Measurements from ENCODE around the gene FBXL17.

The FBXL17 gene

DNA sequence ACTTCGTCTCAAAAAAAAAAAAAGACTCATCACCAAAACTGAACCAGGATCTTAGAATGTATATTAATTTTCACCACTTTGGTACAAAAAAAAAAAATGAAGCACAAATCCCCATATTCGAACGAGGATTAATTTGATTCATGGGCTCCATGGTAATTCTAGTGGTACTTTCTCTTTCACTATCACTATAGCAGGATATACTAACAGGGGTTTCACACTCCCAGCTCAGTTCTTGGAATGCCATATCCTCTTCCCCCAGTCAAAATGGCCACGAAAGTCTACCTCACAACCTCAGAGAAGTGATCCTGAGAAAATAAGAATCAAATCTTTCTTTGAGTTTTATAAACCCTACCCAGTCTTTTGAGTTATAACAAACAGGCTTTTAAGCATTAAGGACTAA is 235.7 kb downstream of the FBXL17 start:
- DNase-seq = no peak

DNA sequence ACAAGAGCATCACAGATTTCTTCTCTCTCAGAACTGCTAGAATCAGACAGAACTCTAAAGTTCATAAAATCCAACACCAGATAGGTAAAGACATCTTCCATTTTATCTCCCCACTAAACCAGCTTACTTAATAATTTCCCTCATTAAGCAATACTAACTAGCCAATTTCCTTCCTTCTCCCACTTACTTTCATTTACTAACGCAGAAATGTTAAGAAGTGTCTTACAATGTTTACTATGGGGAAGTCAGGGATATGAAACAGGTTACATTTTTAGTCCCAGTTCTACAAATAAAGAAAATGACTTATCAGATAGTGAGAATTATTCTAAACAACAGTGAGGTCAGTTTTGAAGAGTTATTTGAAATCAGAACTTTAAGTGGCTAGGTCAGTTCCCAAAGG is 236.5 kb downstream of the FBXL17 start:
- peak; percentile 57 to 69 for DNase-seq

DNA sequence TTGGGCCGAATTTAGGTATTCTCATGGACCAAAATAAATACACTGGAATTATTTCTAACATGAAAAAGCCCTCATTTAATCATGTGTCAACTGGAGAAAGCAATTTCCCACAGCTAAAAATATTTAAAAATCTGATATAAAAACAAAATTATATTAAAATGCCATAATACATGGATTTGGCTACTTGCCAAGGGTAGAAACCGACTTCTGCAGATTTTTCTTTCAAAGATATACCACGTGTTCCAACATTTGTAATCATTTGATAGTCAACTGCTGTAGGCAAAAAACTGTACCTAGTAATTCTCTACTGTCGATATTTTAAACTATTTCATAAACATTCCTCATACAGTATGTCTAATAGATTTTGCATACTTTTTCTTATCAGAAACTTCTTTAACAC is 237.6 kb downstream of the FBXL17 start:
- no peak for DNase-seq

DNA sequence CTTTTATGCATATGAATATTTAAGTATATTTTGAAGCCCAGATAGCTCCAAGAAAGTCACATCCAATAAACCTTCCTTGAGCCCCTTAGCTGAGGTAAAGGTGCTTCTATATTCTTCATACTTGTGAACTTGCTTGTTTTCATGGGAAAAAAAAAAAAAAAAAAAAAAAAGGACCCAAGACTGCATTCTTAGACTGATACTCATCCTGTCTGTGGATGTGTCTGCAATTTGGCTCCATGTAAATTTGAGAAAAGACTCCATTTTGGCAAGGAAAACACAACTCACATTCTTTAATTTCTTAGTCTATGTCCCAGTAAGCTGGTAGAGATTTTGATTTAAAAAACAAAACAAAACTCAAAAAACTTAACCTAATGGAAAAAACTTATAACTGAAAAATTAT is 238.3 kb downstream of the FBXL17 start:
- DNase-seq = no peak

DNA sequence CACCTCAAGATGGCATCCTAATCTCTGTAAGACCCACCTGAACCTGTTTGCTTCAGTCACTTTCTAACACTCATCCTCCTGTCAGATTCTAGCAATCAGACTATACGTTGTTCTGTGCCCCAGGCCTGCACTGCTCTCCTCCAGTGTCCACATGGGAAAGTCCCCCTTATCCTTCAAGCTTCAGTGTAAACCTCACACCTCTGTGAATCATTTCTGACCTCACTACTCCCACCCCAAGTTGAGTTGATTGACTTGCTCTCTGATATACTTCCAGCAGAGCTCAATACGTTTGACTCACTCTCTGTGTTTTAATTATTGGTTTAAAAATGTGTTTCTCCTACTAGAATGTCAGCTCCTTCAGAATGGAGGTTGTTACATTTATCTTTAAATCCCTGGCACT is 240.2 kb downstream of the FBXL17 start:
- DNase-seq = no peak

DNA sequence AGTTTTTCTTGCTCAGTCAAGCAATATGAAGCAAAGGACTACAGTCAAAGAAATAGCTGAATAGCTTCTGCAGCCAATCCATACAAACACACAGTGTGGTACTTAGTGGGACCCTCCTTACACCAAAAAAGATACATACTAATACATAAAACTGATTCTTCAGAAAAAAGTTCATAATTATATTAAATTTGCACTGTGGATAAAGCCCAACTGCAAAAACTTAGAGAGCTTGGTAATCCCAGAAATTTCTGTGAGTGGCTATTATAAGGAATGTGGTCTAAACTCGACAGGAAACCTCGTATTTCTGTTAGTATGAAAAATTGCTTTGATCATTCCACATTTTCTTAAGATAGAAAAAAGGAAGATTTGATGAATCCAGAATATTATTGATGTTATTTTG is 245.4 kb downstream of the FBXL17 start:
- DNase-seq = no peak

DNA sequence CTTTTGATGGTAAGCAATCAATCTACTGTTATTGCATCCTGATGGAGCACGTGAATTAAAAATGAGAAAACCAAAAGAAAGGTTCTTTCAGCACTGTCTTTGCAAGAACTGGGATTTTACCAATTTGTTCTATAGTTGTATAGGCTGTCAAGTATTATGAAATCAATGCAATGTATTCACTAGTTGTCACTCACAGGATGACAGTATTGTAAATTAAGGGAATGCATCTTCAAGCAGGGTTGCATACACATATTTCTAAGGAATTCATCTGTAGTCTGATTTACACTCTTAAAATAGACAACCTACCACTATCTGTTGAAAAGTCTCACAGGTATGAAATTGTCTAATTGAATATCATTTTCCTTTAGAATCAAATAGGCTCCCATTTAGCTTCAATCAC is 252.8 kb downstream of the FBXL17 start:
- no peak for DNase-seq

DNA sequence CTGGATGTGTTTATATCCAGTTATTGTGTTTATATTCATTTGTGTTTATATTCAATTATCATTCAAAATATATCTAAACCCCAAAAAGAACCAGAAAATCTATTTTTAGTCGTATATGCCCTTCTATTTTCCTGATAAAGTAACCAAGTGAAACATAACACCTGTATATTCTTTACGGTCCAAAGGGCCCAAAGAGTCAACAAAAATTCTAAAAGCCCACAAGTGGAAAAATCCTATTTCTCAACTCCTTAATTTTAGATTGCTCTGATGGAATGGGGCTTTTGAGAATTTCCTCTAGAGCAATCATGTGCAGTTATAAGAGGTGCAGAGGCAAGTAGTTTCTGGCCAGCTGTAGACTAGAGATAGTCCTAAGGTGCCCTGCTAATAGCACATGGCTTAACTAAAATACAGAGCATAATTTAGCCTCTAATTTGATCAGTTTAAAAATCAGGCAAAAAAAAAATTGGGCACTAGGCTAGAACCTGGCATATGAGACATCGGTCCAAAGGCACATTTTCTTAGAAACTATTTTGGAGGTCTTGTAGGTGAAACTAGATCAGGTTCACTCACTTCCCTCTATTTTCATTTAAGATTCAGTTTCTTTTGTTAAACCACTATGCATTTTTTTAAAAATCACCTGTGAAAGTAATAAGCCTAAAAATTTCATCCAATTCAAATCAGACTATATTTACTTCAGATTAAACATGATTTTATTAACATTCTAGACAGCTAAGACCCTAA is 256.0 kb downstream of the FBXL17 start:
- no peak for DNase-seq

DNA sequence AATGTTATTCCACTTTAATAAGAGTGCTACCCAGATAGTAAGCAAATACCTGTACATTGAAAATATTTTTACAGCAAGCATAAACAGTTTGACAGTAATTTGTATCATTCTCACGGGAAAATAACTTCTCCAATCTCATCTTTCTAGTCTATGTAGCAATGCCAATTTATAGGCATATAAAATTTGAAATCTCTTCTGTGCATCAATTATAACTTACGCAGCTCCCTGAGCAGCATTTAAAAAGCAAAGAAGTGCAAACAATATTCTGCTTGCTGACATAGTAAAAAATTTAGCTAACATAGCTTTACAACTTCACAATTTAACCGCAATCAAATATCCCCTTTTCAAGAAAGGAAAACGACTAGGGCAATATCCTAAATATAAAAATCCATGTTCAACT is 257.3 kb downstream of the FBXL17 start:
- DNase-seq = no peak

DNA sequence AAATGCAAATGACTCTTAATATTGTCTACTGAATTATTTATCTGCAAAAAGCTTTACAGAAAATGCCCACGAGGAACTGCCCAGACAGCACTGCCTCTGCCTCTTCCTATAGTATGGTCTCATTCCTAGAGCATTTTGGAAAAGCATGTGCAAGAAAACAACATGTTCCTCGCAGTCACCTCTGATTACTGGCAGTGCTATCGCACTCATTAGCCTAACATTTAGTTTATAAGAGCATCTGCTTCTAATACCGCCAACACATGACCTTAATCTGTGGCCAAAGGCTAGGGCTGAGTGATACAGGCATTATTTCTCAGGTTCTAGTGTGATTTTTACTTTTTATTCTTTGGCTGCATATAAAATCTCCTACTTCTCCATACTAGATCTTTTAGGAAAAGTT is 259.2 kb downstream of the FBXL17 start:
- no peak for DNase-seq

DNA sequence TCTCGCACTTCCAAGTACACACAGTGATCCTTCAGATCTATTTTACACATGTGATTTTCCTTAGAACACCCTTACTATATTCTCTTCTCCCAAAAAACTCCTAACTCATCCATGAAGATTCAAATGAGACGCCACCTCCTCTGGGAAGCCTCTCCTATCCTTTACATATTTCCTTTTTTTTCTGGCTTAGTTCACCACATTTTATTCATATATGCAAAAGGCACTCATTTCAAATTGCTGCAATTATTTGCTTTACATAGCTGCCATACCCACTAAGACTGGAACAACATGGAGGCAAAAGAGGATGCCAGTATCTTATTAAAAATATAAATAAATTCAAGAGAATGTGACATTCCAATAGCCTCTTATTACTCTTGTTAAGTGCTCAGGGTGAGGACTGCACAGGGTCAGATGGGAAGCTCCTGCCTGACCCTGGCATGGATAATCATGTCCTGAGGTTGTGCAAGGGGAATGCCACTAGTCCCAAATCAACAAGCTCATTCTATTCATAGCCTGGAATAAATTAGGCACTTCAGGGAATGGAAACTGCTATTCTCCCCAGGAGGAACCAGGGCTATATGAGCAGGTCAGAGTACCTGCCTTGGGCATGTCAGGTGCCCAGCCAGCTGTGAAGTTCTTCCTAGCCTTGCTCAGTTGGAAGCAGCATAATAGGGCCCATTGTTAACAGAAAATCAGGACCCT is 262.9 kb downstream of the FBXL17 start:
- DNase-seq = no peak

DNA sequence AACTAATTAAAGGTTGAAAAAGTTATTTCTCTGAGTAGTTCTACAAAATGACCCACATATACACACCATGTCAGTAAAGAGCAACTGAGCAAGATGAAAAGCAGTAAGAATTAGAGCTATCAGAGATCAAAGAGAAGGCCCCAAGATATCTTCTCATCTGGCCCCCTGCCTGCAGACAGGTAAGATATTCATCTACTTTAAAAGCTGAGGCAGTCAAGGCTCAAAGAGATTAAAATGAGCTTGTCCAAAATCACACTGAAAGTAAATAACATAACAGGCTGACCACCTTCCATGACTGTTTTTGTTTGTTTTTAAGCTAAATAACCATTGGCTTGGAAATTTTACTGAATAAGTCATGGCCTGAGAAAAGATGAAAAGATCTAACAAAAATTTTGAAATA is 266.2 kb downstream of the FBXL17 start:
- no peak for DNase-seq

DNA sequence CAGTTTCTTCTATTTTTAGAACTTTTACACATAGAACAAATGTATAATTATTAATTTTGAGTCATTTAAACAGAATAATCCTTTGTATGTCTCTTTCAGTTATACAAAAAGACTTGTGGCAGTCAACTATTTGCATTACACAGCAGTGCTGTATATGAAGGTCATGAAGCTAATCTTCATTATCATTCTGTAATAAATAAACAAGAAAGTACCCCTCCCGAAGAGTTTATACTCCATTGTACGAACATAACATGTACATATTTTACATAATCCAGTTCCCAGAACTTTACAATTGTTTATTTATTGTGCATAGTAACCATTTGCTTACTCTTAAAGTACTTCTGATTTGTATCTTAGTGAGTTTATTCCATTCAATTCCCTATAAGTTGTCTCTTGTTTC is 267.9 kb downstream of the FBXL17 start:
- no peak for DNase-seq

DNA sequence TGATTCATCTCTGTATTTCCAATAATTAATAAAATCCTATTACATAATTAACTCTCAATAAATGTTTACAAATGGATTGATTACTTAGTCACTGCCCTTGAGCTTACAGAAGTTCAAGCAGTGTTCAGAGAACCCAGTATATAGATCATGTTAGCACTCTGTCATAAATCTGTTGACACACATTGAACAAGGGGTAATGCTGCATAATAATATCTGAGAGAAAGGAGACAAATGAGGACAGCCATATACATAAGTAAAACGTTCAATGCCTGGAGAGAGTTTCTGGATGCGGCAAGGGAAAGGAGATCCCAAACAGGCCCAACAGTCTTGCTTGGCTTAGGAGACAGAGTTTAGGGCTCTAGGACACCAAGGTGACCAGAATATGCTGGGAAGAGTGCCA is 270.2 kb downstream of the FBXL17 start:
- no peak for DNase-seq

DNA sequence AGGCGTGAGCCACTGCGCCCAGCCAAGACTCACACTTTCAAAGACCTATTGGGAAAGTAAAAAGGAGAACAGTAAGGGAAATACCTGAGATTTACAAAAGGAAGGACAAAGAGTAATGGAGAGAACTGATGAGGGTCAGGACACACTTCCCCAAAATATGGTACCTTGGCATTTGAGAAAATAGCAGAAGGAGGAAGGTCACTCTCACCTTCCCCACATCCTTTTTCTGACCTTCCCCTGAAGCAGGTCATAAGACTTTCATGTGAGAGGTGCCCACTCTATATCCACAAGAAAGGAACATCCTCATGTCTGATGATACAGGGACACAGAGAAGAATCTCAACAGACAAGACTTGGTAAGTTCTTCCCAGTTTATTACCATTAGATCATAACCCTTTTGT is 272.8 kb downstream of the FBXL17 start:
- DNase-seq = no peak

DNA sequence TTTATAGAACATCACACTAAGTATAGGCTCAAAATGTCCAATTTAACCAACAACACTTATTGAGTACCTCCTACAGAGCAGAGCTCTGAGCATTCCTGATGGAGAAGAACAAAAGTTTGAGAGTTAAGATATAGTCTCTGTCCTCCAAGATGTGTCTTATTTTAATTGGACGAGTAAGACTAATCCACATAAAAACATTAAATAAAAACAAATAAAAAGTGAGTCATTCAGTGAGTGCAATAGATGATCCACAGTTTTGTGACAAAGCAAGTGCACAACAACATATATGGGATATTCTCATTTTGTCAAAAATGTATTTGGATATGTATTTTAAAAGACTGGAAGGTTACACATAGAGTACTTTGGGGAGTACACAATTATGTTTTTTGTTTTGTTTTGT is 277.4 kb downstream of the FBXL17 start:
- no peak for DNase-seq

DNA sequence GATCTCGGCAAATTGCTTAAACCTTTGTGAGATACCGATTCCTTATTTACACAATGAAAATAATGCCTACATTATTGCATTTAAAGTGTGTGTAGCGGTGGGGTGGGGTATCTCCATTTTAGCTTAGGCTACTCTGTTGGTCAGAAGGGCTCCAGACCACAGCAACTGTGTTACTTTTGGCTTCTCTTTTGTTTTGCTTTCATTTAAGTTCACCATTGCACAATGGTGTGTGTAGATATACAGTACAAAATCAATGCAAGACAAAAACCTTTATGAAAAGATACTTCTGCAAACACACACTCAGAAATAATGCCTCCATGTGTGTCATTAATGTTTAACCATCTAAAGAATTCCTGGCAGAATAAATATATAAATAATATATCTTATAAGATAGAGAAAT is 279.4 kb downstream of the FBXL17 start:
- DNase-seq = no peak

DNA sequence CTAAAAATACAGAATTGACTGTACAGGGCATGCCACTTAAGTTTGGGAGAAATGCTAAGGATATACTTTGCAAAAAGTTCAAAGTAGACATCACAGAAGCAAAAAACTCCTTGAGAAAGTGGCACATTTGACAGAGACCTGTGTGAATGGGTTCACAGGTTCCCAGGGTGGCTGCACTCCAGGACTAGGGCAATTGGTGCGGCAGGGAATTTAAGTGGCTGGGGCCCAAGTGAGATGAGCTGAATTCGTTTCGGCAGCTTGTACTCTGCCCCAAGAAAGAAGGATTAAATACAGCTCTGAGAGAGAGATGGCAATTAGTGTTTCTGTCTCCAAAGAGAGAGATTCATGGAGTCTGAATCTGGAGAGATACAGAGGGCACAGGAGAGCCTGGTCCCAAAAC is 280.1 kb downstream of the FBXL17 start:
- no peak for DNase-seq

DNA sequence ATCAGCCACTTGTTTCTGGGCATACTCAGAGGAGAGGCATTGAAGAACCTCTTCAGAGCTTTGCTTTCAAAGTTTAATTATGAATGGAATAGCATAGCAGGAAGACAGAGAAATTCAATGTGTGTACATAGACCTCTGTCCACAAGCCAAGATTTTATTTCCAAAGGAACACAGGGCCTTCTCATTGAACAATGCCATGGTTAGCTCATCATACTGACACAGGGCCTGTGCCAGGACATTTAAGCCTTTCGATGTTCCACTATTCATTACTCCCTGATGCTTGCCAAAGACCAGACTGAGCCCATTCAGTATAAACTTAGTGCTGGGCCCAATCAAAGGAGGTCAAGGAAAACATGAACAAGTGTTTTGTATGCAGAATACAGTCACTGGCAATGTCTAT is 280.8 kb downstream of the FBXL17 start:
- DNase-seq = no peak

DNA sequence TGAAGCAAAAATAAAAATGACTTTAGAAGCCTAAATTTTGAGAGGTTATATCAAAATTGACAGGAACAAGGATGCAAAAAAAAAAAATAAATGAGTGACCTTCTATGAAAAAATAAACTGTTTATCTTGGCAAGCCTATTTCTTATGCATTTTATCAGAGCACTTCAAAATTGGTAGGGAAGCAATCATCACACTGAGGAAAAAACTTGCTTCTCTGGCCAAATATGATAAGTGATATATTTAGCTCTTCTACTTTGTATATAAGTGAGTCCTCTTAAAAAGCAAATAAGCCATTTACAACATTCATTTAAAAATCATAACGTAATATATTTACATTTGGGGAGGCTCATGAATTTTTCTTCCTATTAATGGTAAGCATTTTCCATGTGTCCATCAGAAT is 287.1 kb downstream of the FBXL17 start:
- DNase-seq = no peak

DNA sequence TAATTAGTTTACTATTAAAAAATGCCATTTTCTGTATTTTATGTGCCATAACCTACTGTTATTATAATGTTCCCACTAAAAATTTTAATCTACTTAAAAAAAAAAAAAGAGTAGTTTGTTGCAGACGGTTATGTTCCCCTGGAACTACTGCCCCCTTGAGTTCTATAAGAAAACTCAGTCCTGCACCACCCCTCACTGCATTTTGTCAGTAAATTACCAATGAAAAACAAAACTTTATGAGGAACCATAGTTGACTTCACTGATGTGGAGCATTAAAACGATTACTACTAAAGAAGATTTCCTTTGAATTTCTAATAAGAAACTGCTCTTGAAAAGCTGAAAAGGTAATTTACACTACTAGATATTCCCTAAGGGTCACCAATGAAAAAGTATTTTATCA is 288.7 kb downstream of the FBXL17 start:
- DNase-seq = no peak

DNA sequence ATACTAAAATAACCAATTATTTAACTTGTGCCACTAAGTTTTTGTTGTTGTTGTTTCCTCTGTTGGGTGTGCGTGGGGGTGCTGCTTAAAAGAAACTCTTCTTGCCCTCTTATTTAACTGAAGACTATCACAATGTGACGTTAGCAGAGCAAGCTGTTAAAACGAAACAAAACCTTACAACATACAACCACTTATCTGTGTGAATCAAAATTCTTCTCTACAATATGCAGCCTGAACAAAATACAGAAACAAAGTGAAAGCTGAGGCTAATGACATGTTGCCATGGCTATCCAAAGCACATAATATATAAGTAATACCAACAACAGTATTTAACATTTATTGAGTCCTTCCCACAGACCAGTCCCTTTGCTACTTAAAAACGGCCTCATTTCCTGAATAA is 291.0 kb downstream of the FBXL17 start:
- no peak for DNase-seq

DNA sequence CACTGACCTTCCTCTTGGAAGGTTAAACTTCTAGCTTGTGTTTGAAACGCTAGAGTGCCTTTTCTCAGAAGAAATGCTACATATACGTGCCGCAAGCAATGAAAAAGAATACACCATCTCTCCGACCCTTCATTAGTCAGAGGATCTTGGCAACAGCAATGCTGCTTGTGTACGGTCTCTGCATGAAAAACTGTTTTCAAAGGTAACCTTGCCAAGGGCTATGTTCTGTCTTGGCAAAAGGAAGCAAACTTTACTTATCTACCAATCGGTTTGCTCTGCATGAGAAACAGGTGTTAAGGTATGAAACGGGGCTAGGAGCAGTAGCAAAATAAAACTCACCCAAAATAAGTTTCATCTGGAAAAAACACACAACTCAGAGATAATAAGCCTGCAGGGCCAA is 297.8 kb downstream of the FBXL17 start:
- no peak for DNase-seq

DNA sequence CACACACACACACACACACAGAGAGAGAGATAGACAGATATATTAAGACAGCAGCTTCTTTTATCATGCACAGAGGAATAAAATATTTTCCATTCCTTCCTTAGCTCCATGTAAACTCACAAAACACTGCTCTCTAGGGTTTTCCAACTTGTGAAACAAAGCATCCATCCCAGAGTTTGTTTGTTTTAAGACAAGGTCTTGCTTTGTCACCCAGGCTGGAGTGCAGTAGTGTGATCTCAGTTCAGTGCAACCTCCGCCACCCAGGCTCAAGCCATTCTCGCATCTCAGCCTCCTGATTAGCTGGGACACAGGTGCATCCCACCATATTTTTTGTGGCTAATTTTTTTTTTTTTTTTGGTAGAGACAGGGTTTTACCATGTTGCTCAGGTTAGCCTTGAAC is 298.7 kb downstream of the FBXL17 start:
- no peak for DNase-seq

DNA sequence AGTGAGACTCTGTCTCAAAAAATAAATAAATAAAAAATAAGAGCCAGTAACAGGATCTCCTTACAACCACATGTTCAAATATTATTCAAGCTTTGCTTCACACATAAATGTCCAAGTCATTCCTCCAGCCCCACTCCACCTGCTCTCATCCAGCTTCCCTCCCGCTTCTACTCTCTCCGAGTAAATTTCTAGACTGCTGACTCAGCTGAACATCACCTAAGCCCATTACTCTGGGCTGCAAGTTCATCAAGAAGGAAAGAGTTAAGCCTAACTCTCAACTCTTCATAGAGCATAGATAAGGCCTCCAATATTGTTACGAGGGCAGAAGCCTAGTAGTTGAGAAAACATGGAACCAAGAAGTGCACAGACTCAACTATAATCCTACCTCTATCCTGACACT is 300.2 kb downstream of the FBXL17 start:
- no peak for DNase-seq
